HEK293 (cell line): ENCODE data around the gene PLPP6.

Experiments
- FEZF1 ChIP-seq: fragments of 450-650 bp; formaldehyde crosslinking; IDR thresholded peaks from 2 replicates; pipeline ENCODE4 v1.5.1; 2016; ENCODE audit warnings: missing biosample characterization, missing genetic modification characterization
- HOXA7 ChIP-seq: sonication (generic); formaldehyde crosslinking; IDR thresholded peaks from 2 replicates; pipeline ENCODE4 v1.8.1; 2022; ENCODE audit warnings: missing genetic modification reagents, borderline replicate concordance
- TCF7L2 ChIP-seq: IDR thresholded peaks from 2 replicates; pipeline ENCODE4 v1.6.1; 2011; ENCODE audit warnings: low read depth, mild to moderate bottlenecking, inconsistent platforms, low read length, moderate library complexity, borderline replicate concordance
- YY1 ChIP-seq: fragments of 450-650 bp; formaldehyde crosslinking; IDR thresholded peaks from 2 replicates; pipeline ENCODE4 v1.5.1; 2018; ENCODE audit warnings: missing biosample characterization, missing genetic modification characterization
- ZBTB10 ChIP-seq: fragments of 450-650 bp; formaldehyde crosslinking; IDR thresholded peaks from 2 replicates; pipeline ENCODE4 v1.5.1; 2016; ENCODE audit warnings: missing biosample characterization, missing genetic modification characterization
- ZFP69B ChIP-seq: fragments of 450-650 bp; formaldehyde crosslinking; IDR thresholded peaks from 2 replicates; pipeline ENCODE4 v1.5.1; 2016; ENCODE audit warnings: missing biosample characterization, missing genetic modification characterization
- ZNF19 ChIP-seq: fragments of 450-650 bp; formaldehyde crosslinking; IDR thresholded peaks from 2 replicates; pipeline ENCODE4; 2016; ENCODE audit warnings: missing biosample characterization, missing genetic modification characterization, low read depth
- ZNF202 ChIP-seq: fragments of 450-650 bp; formaldehyde crosslinking; IDR thresholded peaks from 2 replicates; pipeline ENCODE4 v1.5.1; 2016; ENCODE audit warnings: missing biosample characterization, missing genetic modification characterization, borderline replicate concordance
- ZNF214 ChIP-seq: fragments of 450-650 bp; formaldehyde crosslinking; IDR thresholded peaks from 2 replicates; pipeline ENCODE4 v1.5.1; 2017; ENCODE audit warnings: missing biosample characterization, mild to moderate bottlenecking, missing genetic modification characterization, borderline replicate concordance
- ZNF248 ChIP-seq: fragments of 450-650 bp; formaldehyde crosslinking; IDR thresholded peaks from 2 replicates; pipeline ENCODE4 v1.5.1; 2017; ENCODE audit warnings: missing biosample characterization, missing genetic modification characterization
- ZNF341 ChIP-seq: fragments of 450-650 bp; formaldehyde crosslinking; IDR thresholded peaks from 2 replicates; pipeline ENCODE4; 2016; ENCODE audit warnings: low read depth, missing biosample characterization, missing genetic modification characterization
- ZNF501 ChIP-seq: fragments of 450-650 bp; formaldehyde crosslinking; IDR thresholded peaks from 2 replicates; pipeline ENCODE4 v1.5.1; 2016; ENCODE audit warnings: missing biosample characterization, missing genetic modification characterization
- ZNF560 ChIP-seq: fragments of 450-650 bp; formaldehyde crosslinking; IDR thresholded peaks from 2 replicates; pipeline ENCODE4 v1.5.1; 2017; ENCODE audit warnings: missing biosample characterization, missing genetic modification characterization, borderline replicate concordance
- ZNF580 ChIP-seq: fragments of 450-650 bp; formaldehyde crosslinking; IDR thresholded peaks from 2 replicates; pipeline ENCODE4 v1.5.1; 2016; ENCODE audit warnings: missing biosample characterization, missing genetic modification characterization
- ZNF600 ChIP-seq: fragments of 450-650 bp; formaldehyde crosslinking; IDR thresholded peaks from 2 replicates; pipeline ENCODE4 v1.5.1; 2016; ENCODE audit warnings: missing biosample characterization, missing genetic modification characterization
- ZNF837 ChIP-seq: fragments of 450-650 bp; formaldehyde crosslinking; IDR thresholded peaks from 2 replicates; pipeline ENCODE4 v1.5.1; 2016; ENCODE audit warnings: missing biosample characterization, missing genetic modification characterization
- TF ChIP-seq, protein P1 (sequence below): fragments of 450-650 bp; formaldehyde crosslinking; IDR thresholded peaks from 2 replicates; pipeline ENCODE4 v1.5.1; 2017; ENCODE audit warnings: missing biosample characterization, missing genetic modification characterization
- TF ChIP-seq, protein P2 (sequence below): fragments of 450-650 bp; formaldehyde crosslinking; IDR thresholded peaks from 2 replicates; pipeline ENCODE4 v1.5.1; 2017; ENCODE audit warnings: missing biosample characterization, mild to moderate bottlenecking, missing genetic modification characterization, moderate library complexity
- TF ChIP-seq, protein P3 (sequence below): fragments of 450-650 bp; formaldehyde crosslinking; IDR thresholded peaks from 2 replicates; pipeline ENCODE4 v1.5.1; 2016; ENCODE audit warnings: missing biosample characterization, missing genetic modification characterization, borderline replicate concordance
- TF ChIP-seq, protein P4 (sequence below): fragments of 450-650 bp; formaldehyde crosslinking; IDR thresholded peaks from 2 replicates; pipeline ENCODE4 v1.5.1; 2016; ENCODE audit warnings: missing biosample characterization, missing genetic modification characterization
- TF ChIP-seq, protein P5 (sequence below): fragments of 450-650 bp; formaldehyde crosslinking; optimal IDR thresholded peaks from 2 replicates; pipeline ENCODE3; 2016; ENCODE audit warnings: missing biosample characterization, mild to moderate bottlenecking, missing genetic modification characterization

The PLPP6 gene

DNA sequence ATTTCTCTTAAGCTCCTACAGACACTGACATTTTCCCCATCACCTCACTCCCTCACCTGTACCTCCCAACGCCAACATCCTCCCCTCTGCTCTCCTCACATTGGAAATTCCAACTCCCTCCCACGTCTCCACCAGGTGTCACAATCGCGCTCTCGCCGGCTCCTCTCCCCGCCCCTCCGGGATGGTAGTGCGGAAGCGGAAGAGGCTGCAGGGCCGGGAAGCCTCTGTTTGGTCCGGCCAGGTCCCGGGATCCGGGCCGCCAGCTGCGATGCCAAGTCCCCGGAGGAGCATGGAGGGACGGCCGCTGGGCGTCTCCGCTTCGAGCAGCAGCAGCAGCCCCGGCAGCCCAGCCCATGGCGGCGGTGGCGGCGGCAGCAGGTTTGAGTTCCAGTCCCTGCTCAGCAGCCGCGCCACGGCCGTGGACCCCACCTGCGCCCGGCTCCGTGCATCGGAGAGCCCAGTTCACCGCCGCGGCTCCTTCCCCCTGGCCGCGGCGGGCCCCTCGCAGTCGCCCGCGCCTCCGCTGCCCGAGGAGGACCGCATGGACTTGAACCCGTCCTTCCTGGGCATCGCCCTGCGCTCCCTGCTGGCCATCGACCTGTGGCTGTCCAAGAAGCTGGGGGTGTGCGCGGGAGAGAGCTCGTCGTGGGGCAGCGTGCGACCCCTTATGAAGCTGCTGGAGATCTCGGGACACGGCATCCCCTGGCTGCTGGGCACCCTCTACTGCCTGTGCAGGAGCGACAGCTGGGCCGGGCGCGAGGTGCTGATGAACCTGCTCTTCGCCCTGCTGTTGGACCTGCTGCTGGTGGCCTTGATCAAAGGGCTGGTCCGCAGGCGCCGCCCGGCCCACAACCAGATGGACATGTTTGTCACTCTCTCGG is at the start of gene PLPP6 (continued):
- TF ChIP-seq, protein P1, sequence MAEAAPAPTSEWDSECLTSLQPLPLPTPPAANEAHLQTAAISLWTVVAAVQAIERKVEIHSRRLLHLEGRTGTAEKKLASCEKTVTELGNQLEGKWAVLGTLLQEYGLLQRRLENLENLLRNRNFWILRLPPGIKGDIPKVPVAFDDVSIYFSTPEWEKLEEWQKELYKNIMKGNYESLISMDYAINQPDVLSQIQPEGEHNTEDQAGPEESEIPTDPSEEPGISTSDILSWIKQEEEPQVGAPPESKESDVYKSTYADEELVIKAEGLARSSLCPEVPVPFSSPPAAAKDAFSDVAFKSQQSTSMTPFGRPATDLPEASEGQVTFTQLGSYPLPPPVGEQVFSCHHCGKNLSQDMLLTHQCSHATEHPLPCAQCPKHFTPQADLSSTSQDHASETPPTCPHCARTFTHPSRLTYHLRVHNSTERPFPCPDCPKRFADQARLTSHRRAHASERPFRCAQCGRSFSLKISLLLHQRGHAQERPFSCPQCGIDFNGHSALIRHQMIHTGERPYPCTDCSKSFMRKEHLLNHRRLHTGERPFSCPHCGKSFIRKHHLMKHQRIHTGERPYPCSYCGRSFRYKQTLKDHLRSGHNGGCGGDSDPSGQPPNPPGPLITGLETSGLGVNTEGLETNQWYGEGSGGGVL (tag by site-specific recombination) = peak; percentile 36; the same call in 1 of the 2 replicates
- TF ChIP-seq ZNF248 (tag by site-specific recombination) (no peak), ZNF560 (tag by site-specific recombination) (no peak), ZNF580 (tag by site-specific recombination) (peak; percentile 70), FEZF1 (no peak), ZNF600 (tag by site-specific recombination) (peak; percentile 75), ZNF837 (tag by site-specific recombination) (no peak), YY1 (tag by site-specific recombination) (0 out of 2 replicates have a peak, but pooled peaks have one; percentile 12), ZNF202 (tag by site-specific recombination) (no peak), TCF7L2 (peak; percentile 39; the same call in 1 of the 2 replicates), ZNF214 (tag by site-specific recombination) (no peak), HOXA7 (no peak), ZNF19 (no peak), ZNF501 (tag by site-specific recombination) (peak; percentile 53), ZFP69B (tag by site-specific recombination) (peak; percentile 87), ZNF341 (tag by site-specific recombination) (peak; percentile 100), ZBTB10 (tag by site-specific recombination) (peak; percentile 22; the same call in 1 of the 2 replicates)
- TF ChIP-seq, protein P2, sequence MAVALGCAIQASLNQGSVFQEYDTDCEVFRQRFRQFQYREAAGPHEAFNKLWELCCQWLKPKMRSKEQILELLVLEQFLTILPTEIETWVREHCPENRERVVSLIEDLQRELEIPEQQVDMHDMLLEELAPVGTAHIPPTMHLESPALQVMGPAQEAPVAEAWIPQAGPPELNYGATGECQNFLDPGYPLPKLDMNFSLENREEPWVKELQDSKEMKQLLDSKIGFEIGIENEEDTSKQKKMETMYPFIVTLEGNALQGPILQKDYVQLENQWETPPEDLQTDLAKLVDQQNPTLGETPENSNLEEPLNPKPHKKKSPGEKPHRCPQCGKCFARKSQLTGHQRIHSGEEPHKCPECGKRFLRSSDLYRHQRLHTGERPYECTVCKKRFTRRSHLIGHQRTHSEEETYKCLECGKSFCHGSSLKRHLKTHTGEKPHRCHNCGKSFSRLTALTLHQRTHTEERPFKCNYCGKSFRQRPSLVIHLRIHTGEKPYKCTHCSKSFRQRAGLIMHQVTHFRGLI = no peak; the same call in 1 of the 2 replicates
- TF ChIP-seq, protein P3, sequence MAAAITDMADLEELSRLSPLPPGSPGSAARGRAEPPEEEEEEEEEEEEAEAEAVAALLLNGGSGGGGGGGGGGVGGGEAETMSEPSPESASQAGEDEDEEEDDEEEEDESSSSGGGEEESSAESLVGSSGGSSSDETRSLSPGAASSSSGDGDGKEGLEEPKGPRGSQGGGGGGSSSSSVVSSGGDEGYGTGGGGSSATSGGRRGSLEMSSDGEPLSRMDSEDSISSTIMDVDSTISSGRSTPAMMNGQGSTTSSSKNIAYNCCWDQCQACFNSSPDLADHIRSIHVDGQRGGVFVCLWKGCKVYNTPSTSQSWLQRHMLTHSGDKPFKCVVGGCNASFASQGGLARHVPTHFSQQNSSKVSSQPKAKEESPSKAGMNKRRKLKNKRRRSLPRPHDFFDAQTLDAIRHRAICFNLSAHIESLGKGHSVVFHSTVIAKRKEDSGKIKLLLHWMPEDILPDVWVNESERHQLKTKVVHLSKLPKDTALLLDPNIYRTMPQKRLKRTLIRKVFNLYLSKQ (tag by site-specific recombination) = no peak
- TF ChIP-seq, protein P4, sequence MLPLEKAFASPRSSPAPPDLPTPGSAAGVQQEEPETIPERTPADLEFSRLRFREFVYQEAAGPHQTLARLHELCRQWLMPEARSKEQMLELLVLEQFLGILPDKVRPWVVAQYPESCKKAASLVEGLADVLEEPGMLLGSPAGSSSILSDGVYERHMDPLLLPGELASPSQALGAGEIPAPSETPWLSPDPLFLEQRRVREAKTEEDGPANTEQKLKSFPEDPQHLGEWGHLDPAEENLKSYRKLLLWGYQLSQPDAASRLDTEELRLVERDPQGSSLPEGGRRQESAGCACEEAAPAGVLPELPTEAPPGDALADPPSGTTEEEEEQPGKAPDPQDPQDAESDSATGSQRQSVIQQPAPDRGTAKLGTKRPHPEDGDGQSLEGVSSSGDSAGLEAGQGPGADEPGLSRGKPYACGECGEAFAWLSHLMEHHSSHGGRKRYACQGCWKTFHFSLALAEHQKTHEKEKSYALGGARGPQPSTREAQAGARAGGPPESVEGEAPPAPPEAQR (tag by site-specific recombination) = no peak
- TF ChIP-seq, protein P5, sequence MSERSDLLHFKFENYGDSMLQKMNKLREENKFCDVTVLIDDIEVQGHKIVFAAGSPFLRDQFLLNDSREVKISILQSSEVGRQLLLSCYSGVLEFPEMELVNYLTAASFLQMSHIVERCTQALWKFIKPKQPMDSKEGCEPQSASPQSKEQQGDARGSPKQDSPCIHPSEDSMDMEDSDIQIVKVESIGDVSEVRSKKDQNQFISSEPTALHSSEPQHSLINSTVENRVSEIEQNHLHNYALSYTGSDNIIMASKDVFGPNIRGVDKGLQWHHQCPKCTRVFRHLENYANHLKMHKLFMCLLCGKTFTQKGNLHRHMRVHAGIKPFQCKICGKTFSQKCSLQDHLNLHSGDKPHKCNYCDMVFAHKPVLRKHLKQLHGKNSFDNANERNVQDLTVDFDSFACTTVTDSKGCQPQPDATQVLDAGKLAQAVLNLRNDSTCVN = peak; percentile 65
